Endodermal cell (in vitro differentiated cells): ENCODE data around the gene NCKAP5. TPM values are rescaled to one million over a fixed set of nuclear protein-coding genes. Genes with fewer than 3 reads are reported as not detected.

ENCODE experiments used
- DNase-seq: peaks from one replicate; pipeline ENCODE4 v3.0.0-alpha.2; 2017
- H3K27ac ChIP-seq: 2 replicates; pipeline ENCODE4 v1.5.1; 2013; ENCODE audit warnings: mild to moderate bottlenecking, low read depth, low read length, moderate library complexity
- H3K27me3 ChIP-seq: 2 replicates; pipeline ENCODE4 v1.6.1; 2013; ENCODE audit warnings: mild to moderate bottlenecking, low read length, moderate library complexity; ENCODE audit not compliant: insufficient read depth, control insufficient read depth, poor library complexity, severe bottlenecking
- H3K36me3 ChIP-seq: 2 replicates; pipeline ENCODE4 v1.7.0; 2013; ENCODE audit warnings: mild to moderate bottlenecking, low read length, moderate library complexity; ENCODE audit not compliant: control insufficient read depth, insufficient read depth
- H3K4me1 ChIP-seq: one replicate; pipeline ENCODE4 v1.7.0; 2013; ENCODE audit warnings: low read length; ENCODE audit not compliant: control insufficient read depth, insufficient read depth
- H3K4me3 ChIP-seq: 2 replicates; pipeline ENCODE4 v1.5.1; 2013; ENCODE audit warnings: mild to moderate bottlenecking, low read length, moderate library complexity
- H3K9ac ChIP-seq: 2 replicates; pipeline ENCODE4 v1.6.1; 2013; ENCODE audit warnings: mild to moderate bottlenecking, low read length, moderate library complexity; ENCODE audit not compliant: poor library complexity, severe bottlenecking; ENCODE audit errors: extremely low read depth
- H3K9me3 ChIP-seq: 2 replicates; pipeline ENCODE4 v1.6.1; 2013; ENCODE audit warnings: mild to moderate bottlenecking, low read length, moderate library complexity; ENCODE audit not compliant: control insufficient read depth
- H3K27ac Mint-ChIP-seq: 2 replicates; pipeline ENCODE4 v1.8.0; 2020; ENCODE audit warnings: mixed read lengths
- H3K27me3 Mint-ChIP-seq: 2 replicates; pipeline ENCODE4 v1.8.0; 2021; ENCODE audit warnings: mild to moderate bottlenecking, mixed read lengths; ENCODE audit not compliant: insufficient read depth
- H3K36me3 Mint-ChIP-seq: 2 replicates; pipeline ENCODE4 v1.8.0; 2020; ENCODE audit warnings: low read depth, mixed read lengths
- H3K4me1 Mint-ChIP-seq: 2 replicates; pipeline ENCODE4 v1.8.0; 2020; ENCODE audit warnings: mixed read lengths
- H3K4me3 Mint-ChIP-seq: 2 replicates; pipeline ENCODE4 v1.8.0; 2020; ENCODE audit warnings: mild to moderate bottlenecking, moderate library complexity, mixed read lengths
- H3K9me3 Mint-ChIP-seq: 2 replicates; pipeline ENCODE4 v1.8.0; 2020; ENCODE audit warnings: mild to moderate bottlenecking, mixed read lengths
- WGBS, 2 experiments: methylation state at CpG; one replicate each; pipeline versions ENCODE4 v1.1.5 to v1.1.7; 2013; ENCODE audit warnings: missing lambda C conversion rate in 2 of 2, mixed read lengths in 1 of 2; ENCODE audit not compliant: insufficient coverage in 1 of 2, insufficient read length in 1 of 2; 5-methylcytosine and 5-hydroxymethylcytosine counted together
- total RNA-seq, 2 donors: library from RNA; stranded (reverse); fragmentation: NEBNext Ultra II Directional in 1 of 2; extraction: Animal tissue kit (Norgen Biotek cat#: 25700) in 1 of 2; gene quantifications; 2 replicates in 1 of 2; 3 replicates in 1 of 2; pipeline ENCODE4 v1.2.1, GENCODE V29; 2021
- TF ChIP-seq, protein P1 (sequence below): fragments of 200-600 bp; sonication (generic); conservative IDR thresholded peaks from 2 replicates; pipeline ENCODE4 v1.5.0; 2021; ENCODE audit warnings: antibody characterized with exemption, mild to moderate bottlenecking

Gene NCKAP5
- total RNA-seq, 2 donors from 2014 or later, result 0.58 to 0.92 TPM

GRCh38 chr2:132999421-132999820 lies 568.8 kb downstream of the NCKAP5 start:
- WGBS, 2 experiments, result 92 to 94% methylated on average over 2 of the region's 2 CpGs
- Histone ChIP-seq H3K9me3 (peaks cover 14% of the 10 kb centered on the region), H3K27ac (no peak overlapping the region), H3K4me3 (no peak overlapping the region), H3K27me3 (no peaks in the 10 kb centered on the region), H3K4me1 (no peaks in the 10 kb centered on the region), H3K9ac (no peak overlapping the region), H3K36me3 (no peaks in the 10 kb centered on the region)
- no peaks in the 10 kb centered on the region for H3K4me1 Mint-ChIP-seq
- H3K4me3 Mint-ChIP-seq, result no peak overlapping the region
- TF ChIP-seq, protein P1, sequence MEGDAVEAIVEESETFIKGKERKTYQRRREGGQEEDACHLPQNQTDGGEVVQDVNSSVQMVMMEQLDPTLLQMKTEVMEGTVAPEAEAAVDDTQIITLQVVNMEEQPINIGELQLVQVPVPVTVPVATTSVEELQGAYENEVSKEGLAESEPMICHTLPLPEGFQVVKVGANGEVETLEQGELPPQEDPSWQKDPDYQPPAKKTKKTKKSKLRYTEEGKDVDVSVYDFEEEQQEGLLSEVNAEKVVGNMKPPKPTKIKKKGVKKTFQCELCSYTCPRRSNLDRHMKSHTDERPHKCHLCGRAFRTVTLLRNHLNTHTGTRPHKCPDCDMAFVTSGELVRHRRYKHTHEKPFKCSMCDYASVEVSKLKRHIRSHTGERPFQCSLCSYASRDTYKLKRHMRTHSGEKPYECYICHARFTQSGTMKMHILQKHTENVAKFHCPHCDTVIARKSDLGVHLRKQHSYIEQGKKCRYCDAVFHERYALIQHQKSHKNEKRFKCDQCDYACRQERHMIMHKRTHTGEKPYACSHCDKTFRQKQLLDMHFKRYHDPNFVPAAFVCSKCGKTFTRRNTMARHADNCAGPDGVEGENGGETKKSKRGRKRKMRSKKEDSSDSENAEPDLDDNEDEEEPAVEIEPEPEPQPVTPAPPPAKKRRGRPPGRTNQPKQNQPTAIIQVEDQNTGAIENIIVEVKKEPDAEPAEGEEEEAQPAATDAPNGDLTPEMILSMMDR, result no peak
- peaks cover 19% of the 10 kb centered on the region for H3K9me3 Mint-ChIP-seq
- H3K36me3 Mint-ChIP-seq, result no peaks in the 10 kb centered on the region
- no peaks in the 10 kb centered on the region for H3K27me3 Mint-ChIP-seq
- H3K27ac Mint-ChIP-seq, result no peak overlapping the region
- DNase-seq, result no peak

- no peaks in the 10 kb centered on the region for H3K27me3 ChIP-seq
- peaks cover 8% of the 10 kb centered on the region for H3K9me3 Mint-ChIP-seq
- no peak overlapping the region for H3K27ac ChIP-seq
- H3K27me3 Mint-ChIP-seq, result no peaks in the 10 kb centered on the region
- no peaks in the 10 kb centered on the region for H3K36me3 Mint-ChIP-seq
- H3K4me3 Mint-ChIP-seq, result no peak overlapping the region
- H3K4me3 ChIP-seq, result no peak overlapping the region
- H3K9me3 ChIP-seq, result peaks cover 4% of the 10 kb centered on the region
- no peak for DNase-seq
- no peak overlapping the region for H3K9ac ChIP-seq
- no peaks in the 10 kb centered on the region for H3K4me1 Mint-ChIP-seq
- H3K27ac Mint-ChIP-seq, result no peak overlapping the region
- no peaks in the 10 kb centered on the region for H3K36me3 ChIP-seq
- TF ChIP-seq, protein P1, result no peak
- no peaks in the 10 kb centered on the region for H3K4me1 ChIP-seq
Measured at GRCh38 chr2:132998221-132998620, 570.0 kb downstream of the NCKAP5 start.

DNA sequence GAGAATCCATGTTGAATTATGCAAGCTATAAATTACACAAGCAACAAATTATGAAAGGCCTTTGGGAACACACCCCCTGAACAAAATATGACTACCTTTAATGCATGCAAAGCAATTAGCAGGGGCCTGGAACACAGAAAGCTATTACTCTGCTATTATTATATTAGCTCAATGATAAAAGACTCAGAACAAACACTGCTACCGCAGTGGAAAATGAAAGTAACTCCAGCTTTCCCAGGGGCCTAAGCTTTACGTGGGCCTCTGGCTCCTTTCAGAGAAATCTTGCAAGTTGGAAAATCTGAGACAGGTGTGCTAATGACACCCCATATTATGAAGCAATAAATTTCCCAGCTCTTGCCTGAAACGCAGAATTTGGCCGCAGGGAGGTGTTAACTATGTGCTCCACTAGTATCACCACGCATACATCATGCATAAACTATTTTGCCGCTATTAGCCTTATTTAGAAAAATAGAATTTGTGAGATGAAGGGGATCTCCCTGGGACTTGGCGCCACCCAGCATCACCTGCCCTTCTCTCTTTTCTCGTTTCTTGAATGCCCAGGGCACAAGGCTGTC lies 576.7 kb downstream of the NCKAP5 start:
- Histone ChIP-seq H3K36me3 (no peaks in the 10 kb centered on the region), H3K27me3 (no peaks in the 10 kb centered on the region), H3K4me3 (no peak overlapping the region), H3K4me1 (no peaks in the 10 kb centered on the region), H3K9me3 (no peaks in the 10 kb centered on the region), H3K27ac (no peak overlapping the region), H3K9ac (no peak overlapping the region)
- H3K27me3 Mint-ChIP-seq, result peaks cover 3% of the 10 kb centered on the region
- H3K4me1 Mint-ChIP-seq, result no peaks in the 10 kb centered on the region
- TF ChIP-seq, protein P1, result no peak
- no peak overlapping the region for H3K27ac Mint-ChIP-seq
- no peak overlapping the region for H3K4me3 Mint-ChIP-seq
- WGBS, 2 experiments, result 82 to 83% methylated on average over 6 to 7 of the region's 8 CpGs
- H3K9me3 Mint-ChIP-seq, result no peaks in the 10 kb centered on the region
- no peaks in the 10 kb centered on the region for H3K36me3 Mint-ChIP-seq
- no peak for DNase-seq
